GM19463 (cell line): ENCODE data around the gene GMDS.

ENCODE experiments used
- ATAC-seq: cut with Tn5 transposase; IDR thresholded peaks from one replicate; pipeline ENCODE4 v1.9.1; 2021; ENCODE audit warnings: mild to moderate bottlenecking, moderate library complexity; ENCODE audit not compliant: unreplicated experiment

Gene GMDS

DNA sequence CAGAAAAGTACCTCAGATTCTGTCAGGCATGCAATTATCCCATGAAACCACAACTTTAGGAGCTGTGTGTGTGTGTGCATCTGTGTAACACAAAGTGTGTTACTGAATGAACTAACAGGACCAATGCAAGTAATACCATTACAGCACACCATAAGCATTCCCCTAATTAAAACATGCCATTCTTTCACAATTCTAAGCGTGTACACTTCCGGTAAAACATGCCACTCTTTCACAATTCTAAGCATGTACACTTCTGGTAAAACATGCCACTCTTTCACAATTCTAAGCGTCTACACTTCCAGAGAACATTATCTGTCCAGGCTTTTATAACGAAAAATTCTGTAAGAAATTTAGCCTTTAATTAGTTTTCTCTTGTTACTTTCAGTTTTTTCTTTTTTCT is 238.2 kb downstream of the GMDS start:
- no peak for ATAC-seq

DNA sequence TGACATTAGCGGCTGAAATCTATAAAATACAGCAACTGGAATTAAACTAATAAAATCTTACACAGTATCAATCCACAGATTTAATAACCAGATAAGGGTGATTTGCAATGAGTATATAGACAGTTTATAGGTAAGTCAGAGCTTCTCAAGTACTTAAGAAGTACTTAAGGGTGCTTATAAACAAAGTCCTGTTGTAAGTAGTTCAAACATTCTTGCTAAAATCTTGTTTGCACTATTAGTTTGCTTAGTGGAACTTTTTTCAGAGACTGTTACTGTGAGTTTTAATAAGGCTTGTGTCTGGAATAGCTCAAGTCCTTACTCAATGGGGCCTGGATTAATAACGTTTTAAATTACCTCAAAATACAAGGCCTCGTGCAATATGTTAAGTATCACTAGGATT is 240.5 kb downstream of the GMDS start:
- no peak for ATAC-seq

DNA sequence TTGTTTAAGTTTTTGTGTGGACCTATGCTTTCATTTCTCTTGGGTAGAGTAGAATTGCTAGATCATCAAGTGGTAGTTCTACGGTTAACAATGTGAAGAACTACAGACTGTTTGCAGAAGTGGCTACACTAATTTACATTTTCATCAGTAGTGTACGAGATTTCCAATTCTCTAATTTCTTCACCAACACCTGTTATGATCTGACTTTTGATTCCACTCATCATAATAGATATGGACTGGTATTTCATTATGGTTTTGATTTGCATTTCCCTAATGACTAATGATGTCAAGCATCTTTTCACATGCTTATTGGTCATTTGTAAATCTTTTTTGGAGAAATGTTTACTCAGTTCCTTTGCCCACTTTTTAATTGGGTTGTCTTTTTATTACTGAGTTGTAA is 244.4 kb downstream of the GMDS start:
- ATAC-seq: no peak

DNA sequence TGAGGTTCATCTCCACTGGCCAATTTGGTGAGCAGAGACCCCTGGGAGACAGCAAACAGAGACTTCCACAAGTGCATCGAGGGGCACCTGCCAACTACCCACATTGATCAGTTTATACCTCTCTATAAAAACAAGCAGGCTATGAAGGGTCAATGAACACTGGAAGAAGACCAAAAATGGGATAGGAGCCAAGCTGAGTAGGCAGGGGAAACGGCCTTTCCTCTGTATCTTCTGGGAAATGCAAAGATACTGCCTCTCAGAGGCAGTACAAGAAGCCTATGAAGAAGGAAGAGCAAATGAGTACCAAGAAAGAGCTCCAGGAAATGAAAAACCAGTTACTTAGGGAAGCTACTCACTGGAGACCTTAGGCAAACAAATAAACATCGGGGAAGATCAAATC is 247.7 kb downstream of the GMDS start:
- no peak for ATAC-seq

DNA sequence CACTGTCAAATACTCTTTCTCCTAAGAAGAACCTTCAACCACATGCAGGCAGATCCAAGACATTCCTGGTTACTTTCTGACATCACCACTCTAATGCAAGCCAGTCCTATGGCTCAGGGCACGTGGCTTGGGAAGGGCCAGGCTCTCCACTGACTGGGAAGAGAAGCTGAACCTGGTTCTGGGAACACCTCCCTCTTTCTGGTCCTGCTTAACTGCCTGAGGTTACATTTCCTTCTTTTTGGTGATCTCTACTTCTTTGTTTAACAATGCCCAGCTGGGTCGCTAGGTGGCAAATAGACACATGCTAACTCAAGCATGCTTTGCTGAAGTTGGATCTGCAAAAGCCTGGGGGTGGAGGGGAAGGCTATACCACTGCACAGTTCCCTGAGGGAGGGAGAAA is 249.8 kb downstream of the GMDS start:
- no peak for ATAC-seq

DNA sequence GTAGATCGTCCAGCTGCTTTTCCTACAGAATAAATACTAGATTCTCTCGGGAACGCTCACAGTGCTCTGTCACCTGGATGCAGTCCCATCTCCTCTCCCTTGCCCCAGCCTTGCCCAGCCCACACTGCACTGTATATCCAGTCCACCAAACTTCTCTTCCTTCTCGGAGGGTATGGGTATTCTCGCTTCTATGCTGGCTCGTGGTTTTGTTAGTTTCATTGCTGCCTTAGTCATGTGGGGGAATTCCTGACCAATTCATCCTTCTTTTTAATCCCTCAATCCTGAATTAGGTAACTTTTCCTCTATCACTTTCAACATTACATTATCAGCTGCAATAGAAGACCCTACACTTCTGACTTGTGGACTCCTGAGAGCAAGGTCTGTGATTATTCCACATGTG is 252.4 kb downstream of the GMDS start:
- no peak for ATAC-seq

DNA sequence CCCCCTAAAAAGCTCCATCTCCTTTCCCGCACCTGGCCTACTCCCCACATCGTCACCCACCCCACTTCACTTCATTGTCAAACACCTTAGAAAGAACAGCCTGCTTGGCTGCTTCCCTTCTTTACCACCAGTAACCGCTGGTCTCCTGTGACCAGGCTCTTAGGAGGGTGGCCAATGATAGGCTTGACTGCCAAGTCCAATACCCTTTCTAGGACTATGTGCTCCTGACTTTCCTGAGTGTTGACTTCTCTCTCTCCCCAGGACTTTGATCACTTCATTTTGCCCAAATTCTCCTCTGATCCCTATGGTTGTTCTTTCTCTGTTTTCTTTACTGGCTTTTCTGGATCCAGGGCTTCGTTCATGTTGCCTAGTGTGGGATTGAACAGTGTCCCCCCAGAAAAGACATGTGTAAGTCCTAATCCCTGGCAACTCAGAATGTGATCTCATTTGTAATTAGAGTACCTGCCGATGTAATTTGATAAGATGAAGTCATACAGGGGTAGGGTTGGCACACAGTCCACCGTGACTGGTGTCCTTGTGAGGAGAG is 254.0 kb downstream of the GMDS start:
- no peak for ATAC-seq

DNA sequence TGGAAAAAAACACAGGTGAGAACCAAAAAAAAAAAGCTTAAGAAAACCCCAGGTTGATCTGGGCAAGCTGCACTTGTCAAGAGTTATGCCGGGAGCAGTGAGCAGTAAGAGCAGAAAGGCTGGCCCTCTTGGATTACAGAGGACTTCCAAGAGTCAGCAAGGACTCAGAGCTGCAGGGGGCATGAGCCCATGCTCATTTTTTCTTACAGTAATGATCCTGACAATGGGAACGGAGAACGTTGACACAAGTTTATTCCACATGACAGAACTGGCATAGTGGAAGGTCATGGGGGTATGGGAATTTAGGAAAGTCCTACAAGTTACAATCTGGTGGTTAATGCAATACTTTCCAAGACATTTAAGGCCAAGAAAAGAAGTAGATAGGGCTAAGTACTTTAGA is 256.6 kb downstream of the GMDS start:
- ATAC-seq: no peak

DNA sequence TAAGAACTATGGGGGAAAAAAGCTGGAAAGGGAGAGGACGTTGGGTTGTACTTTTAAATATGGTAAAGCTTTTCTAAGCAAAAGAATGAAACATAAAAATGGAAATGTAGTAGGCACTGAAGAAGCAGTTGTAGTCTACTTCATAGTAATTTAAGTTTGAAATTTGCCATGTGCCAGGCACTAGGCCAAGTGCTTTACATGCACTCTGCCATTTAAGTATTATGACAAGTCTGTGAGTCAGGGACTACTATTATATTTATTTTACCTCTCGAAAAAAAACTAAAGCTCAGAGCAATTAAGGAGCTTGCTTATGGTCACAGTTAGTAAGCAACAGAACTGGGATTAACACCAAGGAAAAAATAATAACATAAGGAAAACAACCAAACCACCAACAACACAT is 257.8 kb downstream of the GMDS start:
- ATAC-seq: no peak

DNA sequence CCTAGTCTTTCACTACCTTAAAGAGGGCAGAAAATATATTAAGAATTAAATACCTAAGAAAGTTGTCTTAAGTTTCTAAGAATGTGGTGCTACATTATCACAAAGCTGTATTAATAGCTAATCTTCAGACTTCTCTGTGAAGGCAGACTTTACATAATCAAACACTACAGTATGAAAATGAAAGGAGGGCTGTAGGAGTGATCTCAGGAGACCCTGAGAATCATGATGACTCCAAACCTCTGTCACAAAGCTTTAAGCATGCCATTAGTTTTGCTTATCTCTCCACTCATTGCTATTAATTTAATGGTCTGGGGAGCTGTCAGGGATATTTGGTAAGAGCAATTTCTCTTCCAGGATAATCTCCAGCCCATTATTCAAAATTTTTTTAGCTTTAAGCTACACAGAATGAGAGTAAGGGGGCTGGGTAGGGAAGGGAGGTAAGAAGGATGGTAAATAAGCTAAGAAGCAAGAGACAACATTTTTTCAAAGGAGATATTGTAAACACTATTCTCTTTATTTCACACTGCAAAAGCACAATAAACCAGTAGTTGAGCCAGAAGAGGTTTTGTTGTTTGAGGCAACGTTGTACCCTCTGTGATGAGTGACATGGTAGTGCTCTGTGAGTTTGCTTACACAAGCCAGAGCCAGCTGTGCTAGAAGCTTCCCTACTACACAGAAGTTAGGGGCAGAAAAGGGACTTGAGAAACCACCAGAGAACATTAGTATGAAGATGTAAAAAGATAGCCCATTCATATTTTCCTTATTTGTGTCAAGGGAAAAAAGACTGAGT is 258.8 kb downstream of the GMDS start:
- ATAC-seq: no peak

DNA sequence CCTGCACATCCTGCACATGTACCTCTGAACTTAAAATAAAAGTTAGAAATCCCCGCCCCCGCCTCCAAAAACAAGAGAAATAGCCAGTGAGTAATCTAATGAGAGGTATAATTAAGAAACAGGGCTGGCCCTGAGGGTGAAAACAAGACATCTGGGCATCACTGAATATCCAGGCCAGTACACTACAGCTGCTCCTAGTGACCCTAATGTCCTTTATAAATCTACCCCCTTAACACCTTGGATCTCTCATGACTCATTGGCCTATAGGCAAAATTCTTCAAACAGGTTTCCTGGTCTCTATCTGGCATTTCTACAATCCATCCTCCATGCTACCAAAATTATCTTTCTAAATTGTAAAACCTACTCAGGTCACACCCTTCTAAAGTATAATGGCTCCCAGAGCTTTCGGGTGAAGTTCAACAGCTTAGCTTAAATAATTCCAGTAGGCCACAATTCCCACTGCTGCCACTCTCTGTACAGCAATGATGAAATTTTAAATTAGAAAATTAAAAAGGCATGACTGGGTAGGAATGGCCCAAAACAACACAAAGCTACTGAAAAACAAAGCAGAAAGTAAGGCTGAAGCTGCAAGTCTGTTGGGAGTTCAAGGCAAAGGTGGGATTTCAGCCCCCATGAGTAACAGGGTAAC is 260.9 kb downstream of the GMDS start:
- ATAC-seq: no peak

DNA sequence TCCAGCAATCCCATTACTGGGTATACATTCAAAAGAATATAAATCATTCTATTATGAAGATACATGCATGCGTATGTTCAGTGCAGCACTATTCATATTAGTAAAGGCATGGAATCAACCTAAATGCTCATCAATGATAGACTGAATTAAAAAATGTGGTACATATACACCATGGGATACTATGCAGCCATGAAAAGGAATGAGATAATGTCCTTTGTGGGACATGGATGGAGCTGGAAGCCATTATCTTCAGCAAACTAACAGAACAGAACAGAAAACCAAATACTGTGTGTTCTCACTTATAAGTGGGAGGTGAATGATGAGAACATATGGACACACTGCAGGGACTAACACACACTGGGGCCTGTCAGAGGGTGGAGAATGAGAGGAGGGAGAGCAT is 261.6 kb downstream of the GMDS start:
- ATAC-seq: no peak

DNA sequence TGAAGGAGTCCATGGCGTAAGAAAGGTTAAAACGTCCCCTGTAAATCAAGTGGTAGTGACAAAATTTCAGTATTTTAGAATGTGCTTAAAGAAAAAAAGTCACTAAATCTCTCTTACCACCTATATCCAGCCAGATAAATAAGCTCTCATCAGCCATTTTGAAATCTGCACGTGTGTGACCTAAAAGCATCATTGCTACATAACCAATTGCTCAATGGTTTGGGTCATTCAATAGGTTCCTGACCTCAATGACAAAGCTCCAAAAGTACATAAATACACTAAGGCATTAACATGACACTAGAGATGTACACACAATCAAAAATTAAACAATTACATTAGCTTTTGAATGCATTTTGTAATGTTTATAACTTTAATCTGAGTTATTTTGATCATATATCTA is 272.4 kb downstream of the GMDS start:
- no peak for ATAC-seq

DNA sequence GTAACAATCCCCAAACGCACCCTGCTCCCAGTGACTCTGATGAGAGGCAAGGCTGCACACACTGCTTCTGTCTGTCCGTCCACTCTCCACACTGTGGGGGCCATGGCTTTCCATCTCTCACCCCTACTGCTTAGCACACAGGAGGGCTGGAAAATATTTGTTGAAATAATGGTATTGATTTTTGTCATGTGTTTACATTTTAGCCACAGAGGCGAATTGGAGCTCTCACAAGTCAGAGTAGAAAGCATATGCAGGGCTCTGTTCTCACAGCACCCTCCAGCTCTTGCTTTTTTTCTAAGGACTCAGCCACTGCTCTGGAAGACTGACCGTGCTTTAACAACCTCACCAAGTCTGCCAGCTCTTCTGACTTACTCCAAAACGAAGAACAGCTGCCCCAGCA is 273.8 kb downstream of the GMDS start:
- no peak for ATAC-seq

DNA sequence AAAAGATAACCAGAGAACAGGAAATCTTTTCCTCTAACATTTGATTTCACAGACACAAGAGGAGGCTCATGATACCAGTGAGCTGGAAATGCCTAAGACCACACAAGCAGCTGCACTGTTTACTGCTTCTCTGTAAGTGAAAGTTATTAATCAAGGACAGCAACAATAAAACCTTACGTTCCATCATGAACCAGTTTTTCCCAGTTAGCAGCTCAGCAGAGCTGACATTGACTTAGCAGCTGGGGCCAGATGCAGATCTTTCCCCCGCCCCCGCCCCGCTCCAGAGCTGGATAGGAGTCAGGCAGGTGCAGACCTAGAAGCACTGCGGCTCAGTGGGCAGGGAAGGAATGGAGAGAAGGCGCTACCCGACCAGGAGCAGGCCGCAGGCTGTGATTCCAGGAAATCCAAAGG is 275.2 kb downstream of the GMDS start:
- ATAC-seq: no peak

DNA sequence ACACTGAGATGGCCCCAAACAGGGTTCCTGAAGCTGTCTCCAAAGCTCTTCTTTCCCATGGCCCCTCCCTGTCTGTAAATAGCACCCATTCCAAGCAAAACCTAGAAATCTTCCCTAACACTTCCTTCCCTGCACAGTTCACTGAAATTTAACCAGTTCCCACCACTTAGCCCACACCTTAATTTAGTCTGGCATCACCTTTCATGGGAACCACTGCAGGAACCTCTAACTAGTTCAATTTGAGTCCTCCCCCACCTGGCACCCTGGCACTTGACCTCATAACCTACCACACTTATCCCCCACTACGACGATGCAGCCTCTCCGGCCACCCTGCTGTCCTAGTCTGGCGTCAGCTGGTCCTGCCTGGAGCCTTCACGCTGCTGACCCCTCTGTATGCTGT is 278.7 kb downstream of the GMDS start:
- no peak for ATAC-seq

DNA sequence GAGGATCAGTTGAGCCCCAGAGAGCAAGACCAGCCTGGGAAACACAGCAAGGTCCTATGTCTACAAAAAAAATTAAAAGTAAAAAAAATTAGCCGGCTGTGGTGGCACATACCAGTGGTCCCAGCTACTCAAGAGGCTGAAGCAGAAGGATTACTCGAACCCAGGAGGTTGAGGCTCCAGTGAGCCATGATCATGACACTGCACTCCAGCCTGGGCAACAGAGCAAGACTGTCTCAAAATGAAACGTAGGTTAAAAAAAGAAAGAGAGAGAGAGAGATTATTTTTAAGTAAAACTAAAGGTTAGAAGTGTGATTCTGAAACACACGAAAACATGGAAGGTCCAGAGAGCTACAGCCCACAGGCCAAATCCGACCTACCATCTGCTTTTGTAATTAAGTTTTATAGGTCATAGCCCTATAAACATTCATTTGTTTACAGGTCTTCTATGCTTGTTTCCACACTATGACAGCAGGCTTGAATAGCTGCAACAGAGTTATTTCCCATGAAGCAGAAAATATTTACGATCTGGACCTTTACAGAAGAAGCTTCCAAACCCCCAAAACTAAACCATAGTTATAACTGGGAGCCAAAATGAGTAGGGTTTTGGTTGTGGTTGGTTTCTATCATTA is 279.7 kb downstream of the GMDS start:
- ATAC-seq: no peak

DNA sequence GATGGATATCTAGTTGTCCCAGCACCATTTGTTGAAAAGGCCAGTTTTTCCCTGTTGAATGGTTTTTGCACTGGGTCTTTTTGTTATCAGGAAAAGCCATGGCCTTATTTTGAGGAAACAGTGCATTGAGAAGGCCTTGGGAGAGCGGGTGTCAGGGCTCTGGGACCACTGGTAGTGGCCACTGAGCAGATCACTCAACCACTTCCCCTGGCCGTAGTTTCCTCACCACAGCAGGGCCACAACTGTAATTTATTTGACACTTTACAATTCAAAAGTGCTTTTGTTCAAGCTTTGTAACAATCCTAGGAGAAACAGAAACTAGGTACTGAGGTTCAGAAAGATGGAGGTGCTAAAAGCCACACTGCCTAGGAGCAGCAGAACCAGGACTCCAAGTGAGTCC is 281.8 kb downstream of the GMDS start:
- no peak for ATAC-seq

DNA sequence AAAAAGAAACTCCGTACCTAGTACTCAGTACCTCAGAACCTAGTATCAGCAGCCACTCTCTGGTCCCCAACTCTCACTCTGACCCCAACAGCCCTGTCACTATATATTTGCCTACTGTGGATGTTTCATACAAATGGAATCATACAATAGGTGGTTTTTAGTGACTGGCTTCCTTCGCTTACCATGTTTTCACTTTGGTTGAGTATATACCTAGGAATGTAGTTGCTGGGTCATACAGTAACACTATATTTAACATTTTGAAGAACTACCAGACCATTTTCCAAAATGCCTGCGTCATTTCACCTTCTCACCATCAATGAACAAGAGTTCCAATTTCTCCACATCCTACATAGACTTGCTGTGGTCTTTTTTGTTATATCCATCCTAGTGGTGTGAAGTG is 283.2 kb downstream of the GMDS start:
- no peak for ATAC-seq

DNA sequence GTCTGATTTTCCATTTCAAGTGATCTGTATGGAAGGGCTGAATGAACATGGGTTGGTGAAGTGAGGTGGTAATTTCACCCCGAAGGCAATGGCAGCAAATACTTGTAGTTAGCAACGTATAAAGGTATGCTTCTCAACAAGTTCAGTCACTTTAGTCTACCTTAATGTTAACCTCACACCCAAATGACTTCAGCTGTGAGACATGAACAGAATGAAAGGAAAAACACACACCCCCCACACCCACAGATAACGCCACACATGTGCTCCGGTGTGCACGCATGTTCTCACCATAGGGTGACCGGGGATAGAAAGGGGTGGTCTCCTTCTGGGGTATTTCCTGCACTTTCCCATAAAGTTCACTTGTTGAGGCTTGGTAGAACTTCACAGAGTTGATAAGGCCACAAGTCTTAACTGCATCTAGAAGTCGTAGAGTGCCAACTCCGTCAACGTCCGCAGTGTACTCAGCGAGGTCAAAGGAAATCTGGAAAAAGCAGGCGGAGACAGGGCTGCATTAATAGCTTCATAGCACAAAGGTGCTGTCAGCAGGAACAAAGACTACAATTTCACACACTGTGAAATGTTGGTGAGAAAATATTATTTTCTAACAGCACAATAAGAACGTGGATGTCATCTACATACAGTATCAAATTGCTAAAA is 284.8 kb downstream of the GMDS start:
- no peak for ATAC-seq

DNA sequence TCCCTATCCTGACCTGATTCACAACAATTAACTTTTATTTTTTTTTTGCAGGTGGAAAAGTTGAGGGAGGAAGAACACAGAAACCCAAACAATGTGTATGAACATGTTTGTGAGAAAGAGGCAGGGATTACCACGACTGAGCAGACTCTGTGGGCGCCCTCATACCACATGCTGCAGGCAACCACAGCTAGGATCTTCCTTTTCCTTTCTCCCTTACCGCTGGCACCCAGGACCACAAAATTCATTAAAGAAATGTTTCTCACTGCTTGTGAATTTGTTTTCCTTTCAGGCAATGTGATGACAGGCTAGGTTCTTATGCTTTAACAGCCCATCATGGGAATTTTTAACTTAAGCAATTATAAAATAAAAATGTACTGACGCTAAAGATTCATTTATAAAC is 287.1 kb downstream of the GMDS start:
- no peak for ATAC-seq

DNA sequence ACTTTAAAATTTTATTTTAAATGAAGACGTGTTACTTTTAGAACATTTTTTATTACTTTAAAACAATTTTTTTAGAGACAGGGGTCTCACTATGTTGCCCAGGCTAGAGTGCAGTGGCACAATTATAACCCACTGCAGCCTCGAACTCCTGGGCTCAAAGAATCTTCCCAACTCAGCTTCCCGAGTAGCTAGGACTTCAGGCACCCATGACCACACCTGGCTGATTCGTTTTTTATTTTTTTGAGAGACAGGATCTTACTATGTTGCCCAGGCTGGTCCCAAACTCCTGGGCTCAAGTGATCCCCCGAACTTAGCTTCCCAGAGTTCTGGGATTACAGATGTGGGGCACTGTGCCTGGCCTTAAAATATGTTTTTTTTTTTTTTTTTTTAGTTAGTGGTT is 287.7 kb downstream of the GMDS start:
- no peak for ATAC-seq
